ENCODE measurements around the gene XCL1. TPM values are rescaled to one million over a fixed set of nuclear protein-coding genes. Genes with fewer than 3 reads are reported as not detected.

The XCL1 gene
- total and polyA plus RNA-seq, 2 donors (not counting 3 experiments of a cell fraction or from before 2014, with no cell fraction given) = not detected

- Histone ChIP-seq H3K4me1 (ENCODE audit: control insufficient read depth, extremely low read depth, insufficient read depth, low read length) (no peaks in the 10 kb centered on the region), H3K9me1 (replicated peaks; ENCODE audit: control insufficient read depth, extremely low read depth, insufficient read depth, low read length) (no peaks in the 10 kb centered on the region), H3K79me2 (ENCODE audit: control insufficient read depth, insufficient read depth, low read length) (no peaks in the 10 kb centered on the region), H2AFZ (ENCODE audit: low read depth, low read length) (no peak overlapping the region), H3K4me2 (ENCODE audit: insufficient read depth, low read length) (no peak overlapping the region), H3K9ac (replicated peaks; ENCODE audit: extremely low read depth, insufficient read depth, low read length) (no peak overlapping the region), H3K36me3 (ENCODE audit: control insufficient read depth in 2 of 2, extremely low read depth in 1 of 2, insufficient read depth in 2 of 2, low read length in 2 of 2) (no peaks in the 10 kb centered on the region), H3K27me3 (ENCODE audit: control insufficient read depth in 2 of 2, insufficient read depth in 2 of 2, low read length in 2 of 2) (no peaks in the 10 kb centered on the region), H4K20me1 (replicated peaks; ENCODE audit: control insufficient read depth, extremely low read depth, insufficient read depth, low read length) (no peaks in the 10 kb centered on the region), H3K27ac (ENCODE audit: insufficient read depth, low read depth, low read length) (no peak overlapping the region), H3K4me3 (replicated peaks in 1 of 3; ENCODE audit: insufficient read depth in 1 of 3, low read depth in 1 of 3, low read length in 3 of 3) (no peak overlapping the region), H3K9me3 (replicated peaks; ENCODE audit: control insufficient read depth, insufficient read depth, low read length) (no peaks in the 10 kb centered on the region)
- no TSS peak for BruUV-seq (replicated peaks)
- dilution Hi-C loops (cut with MboI; ENCODE audit: extremely low pct_ligation_motif_present, low sequenced_read_pairs) (no loop called here), intact Hi-C loops (cut with micrococcal nuclease) (no loop called here)
- no peak for DNase-seq (ENCODE audit: low read depth, low spot score)
- POLR2A ChIA-PET = no interaction called here
- FAIRE-seq = no peak
- no peak for TF ChIP-seq POLR2AphosphoS5 (IDR thresholded peaks at IDR 0.05; ENCODE audit: insufficient read depth, low read depth, low read length)
- TF ChIP-seq POLR2A (IDR thresholded peaks at IDR 0.05; ENCODE audit: low read depth, low read length) = no peak
- TF ChIP-seq CTCF (IDR thresholded peaks at IDR 0.05; ENCODE audit: extremely low read depth in 1 of 2, insufficient read depth in 1 of 2, low read depth in 1 of 2, low read length in 2 of 2) = no peak
- no peak for TF ChIP-seq MYC (IDR thresholded peaks at IDR 0.05; ENCODE audit: low read depth, low read length)
- no peak for TF ChIP-seq JUN (IDR thresholded peaks at IDR 0.05; ENCODE audit: borderline replicate concordance, insufficient read depth, insufficient read length, low read depth)
- TF ChIP-seq EZH2 (IDR thresholded peaks at IDR 0.05; ENCODE audit: borderline replicate concordance, low read depth, low read length, severe bottlenecking) = no peak
- no peak for TF ChIP-seq FOS (IDR thresholded peaks at IDR 0.05; ENCODE audit: borderline replicate concordance, insufficient read depth, low read length)
- no peak for TF ChIP-seq GATA2 (IDR thresholded peaks at IDR 0.05; ENCODE audit: insufficient read depth, insufficient read length, low read depth, low read length)
- no peak for TF ChIP-seq MAX (IDR thresholded peaks at IDR 0.05; ENCODE audit: insufficient read depth, insufficient read length)
- CTCF ChIA-PET = no interaction called here
Measured at GRCh38 chr1:168589167-168589566, 12.8 kb downstream of the XCL1 start.

Measured in endothelial cell of umbilical vein (primary cell).